ENCODE results near the gene RELL2.
"Not testable (repeated sequence)": the region's sequence is repeated elsewhere in the genome, so short reads cannot be mapped to it uniquely, and the experiment has no call there.

Gene RELL2, protein sequence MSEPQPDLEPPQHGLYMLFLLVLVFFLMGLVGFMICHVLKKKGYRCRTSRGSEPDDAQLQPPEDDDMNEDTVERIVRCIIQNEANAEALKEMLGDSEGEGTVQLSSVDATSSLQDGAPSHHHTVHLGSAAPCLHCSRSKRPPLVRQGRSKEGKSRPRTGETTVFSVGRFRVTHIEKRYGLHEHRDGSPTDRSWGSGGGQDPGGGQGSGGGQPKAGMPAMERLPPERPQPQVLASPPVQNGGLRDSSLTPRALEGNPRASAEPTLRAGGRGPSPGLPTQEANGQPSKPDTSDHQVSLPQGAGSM

DNA sequence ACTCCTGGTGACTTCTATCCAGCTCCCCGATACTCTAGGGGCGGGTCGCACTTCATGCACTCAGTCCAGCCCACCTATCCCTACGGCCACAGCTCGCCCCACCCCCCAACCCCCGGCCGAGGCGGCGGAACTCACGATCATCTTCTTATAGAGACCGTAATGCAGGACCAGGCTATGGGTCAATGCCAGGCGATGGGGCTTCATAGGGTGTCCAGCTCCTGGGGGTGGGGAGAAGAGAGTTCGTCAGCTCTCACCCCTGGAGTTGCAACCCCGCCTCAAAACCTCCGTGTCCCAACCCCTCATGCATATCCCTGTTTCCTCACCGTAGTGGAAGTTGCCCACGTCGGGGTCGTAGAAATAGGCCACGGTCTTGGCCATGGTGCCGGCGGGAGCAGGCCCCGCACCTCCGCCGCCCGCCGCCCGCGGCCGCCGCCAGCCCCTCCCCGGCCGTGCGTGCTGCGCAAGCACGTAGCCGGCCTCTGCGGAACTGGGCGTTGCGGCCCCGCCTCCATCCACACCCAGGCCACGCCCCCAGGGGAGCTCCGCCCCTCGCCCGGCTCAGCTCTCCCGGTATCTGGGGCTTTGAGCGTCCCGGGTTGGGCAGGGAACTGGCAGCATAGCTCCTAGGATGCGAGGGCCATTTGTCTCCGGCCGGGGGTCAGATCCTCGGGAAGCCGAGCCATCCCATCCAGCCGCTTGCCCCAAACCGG, at the start of gene RELL2, which contains the start of gene HDAC3:
RELL2 (plus strand) TSS at position 585 of the 710 bp plus-strand sequence. CDS start 1,229 bp downstream, outside the sequence.
HDAC3 (minus strand) TSS at position 437 of the 710 bp plus-strand sequence; CDS start at position 378, 59 bp downstream.
- FAIRE-seq (peak; percentile 83), DNase-seq (ENCODE audit: insufficient read length, low spot score) (peak; percentile 93)

DNA sequence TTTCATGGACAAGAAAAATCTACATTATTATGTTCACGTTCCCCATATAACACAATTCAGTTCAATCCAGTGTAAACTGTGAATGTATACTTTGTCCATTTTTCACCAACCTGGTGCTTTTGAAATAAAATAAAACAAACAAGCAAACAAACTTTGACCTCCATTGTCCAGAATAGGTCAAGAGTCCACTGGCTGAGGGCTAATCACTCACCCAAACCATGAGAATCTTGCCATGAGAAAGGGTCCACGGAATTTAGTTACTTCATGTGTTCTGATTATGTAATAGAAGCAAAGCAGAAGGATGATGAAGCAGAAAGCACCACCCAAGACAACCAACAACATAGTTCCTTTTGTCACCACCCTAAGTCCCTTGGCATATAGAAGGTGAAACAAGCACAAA, 46.7 kb upstream of the RELL2 start:
- DNase-seq (ENCODE audit: insufficient read length, low spot score) (no peak), FAIRE-seq (no peak)

DNA sequence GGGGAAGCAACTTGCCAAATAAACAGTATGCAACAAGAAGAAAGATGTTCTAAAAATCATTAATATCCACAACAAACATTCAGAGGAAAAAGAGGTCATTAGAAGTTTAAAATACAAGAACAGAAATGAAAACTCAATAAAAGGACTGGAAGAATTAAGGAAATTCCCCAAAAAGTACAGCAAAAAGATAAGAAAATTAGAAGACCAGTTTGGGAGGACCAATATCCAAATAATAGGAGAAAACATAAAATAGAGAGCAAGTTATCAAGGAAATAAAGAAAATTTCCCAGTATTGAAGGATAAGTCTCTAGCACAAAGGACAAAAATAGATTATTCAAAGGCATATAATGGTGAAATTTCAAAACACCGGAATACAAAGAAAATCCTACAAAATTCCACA, 39.9 kb upstream of the RELL2 start:
- DNase-seq (ENCODE audit: insufficient read length, low spot score) (no peak), FAIRE-seq (no peak)

DNA sequence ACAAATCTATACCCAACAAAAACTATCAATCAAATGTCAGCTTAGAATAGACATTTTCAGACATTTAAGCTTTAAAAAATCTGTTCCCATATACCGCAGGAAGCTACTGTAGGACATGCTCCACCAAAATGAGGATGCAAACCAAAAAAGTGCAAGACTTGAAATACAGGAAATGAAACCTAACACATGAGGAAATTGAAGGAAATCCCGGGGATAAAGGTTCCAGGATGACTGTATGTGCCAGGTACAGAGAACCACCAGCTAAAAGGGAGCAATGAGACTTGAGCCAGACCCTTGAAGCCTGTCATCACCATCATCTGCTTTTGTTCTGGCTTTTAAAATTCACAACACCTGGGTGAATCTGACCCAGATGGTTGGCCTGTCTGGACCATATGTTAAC, 39.4 kb upstream of the RELL2 start:
- FAIRE-seq = no peak
- no peak for DNase-seq (ENCODE audit: insufficient read length, low spot score)

DNA sequence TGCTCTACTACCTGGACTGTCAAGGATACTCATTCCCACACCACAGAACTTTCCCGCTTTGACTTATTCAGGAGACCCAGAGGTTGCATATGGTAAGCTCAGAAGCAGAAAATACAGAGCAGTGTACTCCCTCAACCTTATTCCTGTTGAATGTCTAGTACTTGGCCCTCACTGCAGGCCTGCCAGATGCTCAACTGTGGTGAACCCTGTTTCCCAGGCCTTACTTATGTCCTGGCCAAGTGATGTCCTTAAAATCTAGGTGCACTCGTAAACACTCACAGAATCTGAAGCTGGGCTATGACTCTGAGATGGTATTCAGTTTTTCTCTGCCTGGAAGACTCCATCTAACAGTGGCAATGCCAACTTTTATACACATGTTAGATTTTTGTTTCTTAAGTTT, 39.0 kb upstream of the RELL2 start:
- DNase-seq (ENCODE audit: insufficient read length, low spot score) = no peak
- FAIRE-seq = no peak

DNA sequence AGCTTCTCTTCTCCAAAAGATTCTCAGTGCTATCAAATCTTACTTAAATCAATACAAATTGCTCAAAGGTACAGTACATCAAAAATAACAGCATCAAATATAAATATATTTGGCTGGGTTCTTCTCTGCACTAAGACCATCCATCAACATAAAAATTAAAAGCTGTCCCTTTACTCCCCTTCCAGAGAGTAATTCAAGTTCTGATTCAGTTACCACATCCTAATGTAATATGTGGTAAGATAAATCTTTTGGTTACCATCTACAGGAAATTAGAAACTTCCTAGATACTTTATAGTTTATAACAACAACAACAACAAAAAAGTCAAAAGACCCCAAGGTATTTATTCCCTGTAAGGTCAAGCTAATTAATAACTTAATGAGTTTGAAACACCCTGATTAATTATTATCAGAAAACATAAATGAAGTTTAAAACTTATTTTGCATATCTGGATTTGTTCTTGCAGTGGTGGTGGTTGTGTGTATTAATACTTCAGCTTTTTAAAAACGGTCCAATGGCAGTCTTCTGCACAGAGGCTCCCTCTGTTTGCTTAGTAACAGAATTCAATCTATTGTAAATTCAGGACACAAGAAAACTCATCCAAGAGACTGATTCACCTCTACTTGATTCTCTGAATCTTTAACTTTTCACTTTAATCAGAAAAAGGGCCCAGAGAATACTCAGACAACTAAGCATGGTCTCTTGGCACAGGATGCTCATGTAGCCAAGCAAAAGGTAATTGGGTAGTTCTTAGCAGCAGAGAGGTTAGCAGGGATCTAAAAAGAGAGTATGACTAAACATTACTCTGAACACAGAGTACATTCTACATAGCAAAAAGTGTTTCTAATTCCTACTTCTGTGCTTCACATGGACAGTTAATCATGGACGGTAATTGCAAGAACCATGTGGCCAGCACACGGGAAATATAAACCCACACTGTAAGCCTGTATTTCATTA, 38.1 kb upstream of the RELL2 start:
- DNase-seq (ENCODE audit: insufficient read length, low spot score) = no peak
- FAIRE-seq = no peak

DNA sequence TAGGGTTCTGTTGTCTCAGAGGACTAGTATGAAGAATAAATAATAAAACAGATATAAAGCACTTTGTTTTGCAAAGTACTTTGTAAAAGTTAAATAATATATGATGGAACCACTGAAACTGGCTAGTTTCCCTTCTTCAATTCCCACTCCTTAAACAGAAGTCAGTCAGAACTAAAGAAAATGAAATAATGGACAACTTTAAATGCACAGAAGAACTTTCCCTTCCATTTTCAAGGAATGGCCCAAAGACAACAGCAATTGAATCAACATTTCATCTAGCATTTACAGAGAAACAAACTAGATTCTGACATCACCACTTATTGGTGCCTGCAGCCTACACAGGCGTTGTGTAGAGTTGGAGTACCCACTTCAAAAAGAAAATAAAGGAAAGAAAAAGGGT, 34.2 kb upstream of the RELL2 start:
- DNase-seq (ENCODE audit: insufficient read length, low spot score) = no peak
- no peak for FAIRE-seq

DNA sequence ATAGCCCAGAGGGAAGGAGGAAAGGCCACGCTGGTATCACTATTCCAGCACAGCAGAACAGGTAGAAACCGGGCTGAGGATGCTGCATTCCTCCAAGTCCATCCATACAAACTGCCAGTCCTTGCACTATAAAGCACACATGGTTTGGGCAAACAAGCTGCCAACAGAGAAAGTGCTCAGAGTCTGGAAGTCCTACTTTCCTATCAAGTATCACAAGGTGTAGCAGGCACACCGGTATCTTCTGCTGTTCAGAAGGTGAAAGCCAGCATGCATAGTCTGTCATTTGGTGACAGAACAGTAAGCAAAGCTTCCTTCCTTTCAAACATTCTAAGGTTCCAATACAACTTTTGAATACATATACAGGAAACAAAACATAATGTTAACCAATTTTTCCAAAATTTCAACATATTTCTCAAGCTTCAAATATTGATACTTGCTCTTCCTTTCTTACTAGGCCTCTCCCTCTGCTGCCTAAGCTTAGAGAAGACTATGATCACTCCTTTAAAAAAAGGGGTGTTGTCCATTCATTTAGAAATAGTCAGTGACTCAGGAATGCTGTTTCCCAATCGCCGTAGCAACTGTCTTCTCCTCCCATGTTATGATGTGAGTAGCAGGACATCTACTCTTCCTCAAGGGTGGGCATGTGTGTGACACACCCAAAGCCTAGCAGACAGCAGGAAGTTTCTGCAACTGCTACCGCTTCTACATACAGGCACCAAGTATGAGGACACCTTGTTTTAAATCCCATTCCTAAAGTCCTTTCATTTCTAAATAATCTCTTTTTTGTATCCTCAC, 32.7 kb upstream of the RELL2 start:
- peak; percentile 81 for DNase-seq (ENCODE audit: insufficient read length, low spot score)
- peak; percentile 23 for FAIRE-seq

DNA sequence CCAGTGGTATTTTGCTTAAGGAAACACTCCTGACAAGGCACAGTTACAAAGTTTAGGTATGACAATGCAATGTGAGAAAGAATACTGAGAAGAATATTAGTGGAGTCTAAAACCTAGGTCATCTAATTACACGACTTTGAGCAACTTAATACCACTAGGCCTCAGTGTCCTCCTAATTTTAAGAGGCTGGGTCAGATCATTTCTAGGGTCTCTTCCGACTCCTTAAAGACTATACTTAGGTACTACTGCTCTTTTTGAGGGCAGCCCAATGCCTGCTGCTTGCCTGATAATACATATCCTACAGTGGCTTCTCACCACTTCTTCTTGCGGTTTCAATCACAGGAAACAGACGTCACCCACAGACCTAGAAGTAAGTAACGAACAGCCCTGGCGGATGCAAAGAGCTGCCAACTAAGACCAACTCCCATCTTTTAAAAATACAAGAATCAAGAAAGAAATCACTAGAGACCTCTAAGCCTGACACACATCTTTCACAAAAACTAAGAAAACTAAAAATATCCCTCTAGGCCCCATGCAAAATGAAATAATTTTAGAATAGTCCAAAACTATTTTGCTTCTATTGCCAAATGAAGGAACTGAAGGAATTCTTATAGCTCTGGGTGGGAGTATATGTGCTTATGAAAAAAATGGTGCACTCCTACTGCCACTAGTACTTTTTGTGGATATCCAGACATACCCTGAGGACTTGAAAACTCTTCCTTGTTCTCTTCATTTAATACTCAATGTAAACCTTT, 31.1 kb upstream of the RELL2 start:
- FAIRE-seq = no peak
- DNase-seq (ENCODE audit: insufficient read length, low spot score) = no peak

DNA sequence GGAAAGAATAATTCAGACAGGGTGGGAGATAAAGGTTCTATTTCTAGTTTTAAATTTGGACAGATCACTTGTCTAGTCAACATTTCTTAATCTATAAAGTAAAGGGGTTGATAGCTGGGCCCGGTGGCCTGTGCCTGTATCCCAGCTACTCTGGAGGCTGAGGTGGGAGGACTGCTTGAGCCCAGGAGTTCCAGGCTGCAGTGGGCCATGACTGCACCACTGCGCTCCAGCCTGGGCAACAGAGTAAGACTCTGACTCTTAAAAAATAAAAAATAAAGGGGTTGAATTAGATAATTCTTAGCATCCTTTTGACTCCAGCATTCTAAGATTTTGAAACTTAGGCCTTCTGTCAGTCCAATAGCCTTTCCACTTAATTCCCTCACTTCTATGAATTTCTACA, 28.8 kb upstream of the RELL2 start:
- FAIRE-seq = no peak
- no peak for DNase-seq (ENCODE audit: insufficient read length, low spot score)

DNA sequence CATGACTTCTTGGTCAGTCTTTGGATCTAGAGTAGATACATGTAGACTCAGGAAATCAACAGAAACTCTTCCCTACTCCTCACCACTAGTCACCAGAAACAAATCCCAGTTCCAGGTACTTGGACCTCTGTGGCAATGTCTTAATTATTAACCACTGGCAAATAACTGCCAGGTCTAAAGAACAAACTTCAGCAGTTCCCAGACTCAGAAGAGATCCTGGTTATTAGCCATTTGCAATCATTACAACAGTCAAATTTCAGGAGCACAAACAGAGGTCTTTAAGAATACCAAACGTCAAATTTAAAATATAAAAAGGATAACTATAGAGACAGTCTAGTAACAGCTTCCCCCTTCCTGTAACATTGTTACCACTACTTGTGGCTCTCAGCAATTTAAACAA, 28.2 kb upstream of the RELL2 start:
- DNase-seq (ENCODE audit: insufficient read length, low spot score) (no peak), FAIRE-seq (no peak)

DNA sequence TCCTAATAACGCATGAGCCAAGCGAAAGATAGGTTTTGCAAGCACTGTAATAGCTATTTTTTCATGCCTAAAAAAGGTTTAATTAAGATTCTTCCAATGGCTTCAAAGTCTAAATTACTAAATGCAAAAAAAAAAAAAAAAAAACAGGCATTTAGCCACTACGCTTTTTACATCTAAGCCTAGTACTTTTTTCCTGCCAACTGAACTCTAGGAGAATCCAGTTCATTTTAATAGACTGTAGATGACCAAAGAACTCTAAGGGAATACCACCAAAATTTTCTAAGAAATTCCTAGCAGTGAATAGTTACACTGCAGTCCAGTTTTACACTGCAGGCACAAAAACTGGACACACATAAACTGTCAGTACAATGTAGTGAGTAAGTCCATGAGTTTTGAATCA, 27.8 kb upstream of the RELL2 start:
- FAIRE-seq (no peak), DNase-seq (ENCODE audit: insufficient read length, low spot score) (no peak)

DNA sequence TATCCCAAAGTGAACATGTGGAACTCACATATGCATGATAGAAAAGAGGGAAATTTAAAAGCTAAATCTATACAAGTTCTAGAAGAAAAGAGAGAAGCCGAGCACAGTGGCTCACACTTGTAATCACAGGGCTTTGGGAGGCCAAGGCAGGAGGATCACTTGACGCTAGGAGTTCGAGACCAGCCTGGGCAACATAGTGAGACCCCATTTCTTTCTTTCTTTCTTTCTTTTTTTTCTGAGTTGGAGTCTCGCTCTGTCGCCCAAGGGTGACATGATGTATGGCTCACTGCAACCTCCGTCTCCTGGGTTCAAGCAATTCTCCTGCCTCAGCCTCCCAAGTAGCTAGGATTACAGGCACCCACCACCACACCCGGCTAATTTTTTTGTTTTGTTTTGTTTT, 26.9 kb upstream of the RELL2 start:
- not testable (repeated sequence) for FAIRE-seq

DNA sequence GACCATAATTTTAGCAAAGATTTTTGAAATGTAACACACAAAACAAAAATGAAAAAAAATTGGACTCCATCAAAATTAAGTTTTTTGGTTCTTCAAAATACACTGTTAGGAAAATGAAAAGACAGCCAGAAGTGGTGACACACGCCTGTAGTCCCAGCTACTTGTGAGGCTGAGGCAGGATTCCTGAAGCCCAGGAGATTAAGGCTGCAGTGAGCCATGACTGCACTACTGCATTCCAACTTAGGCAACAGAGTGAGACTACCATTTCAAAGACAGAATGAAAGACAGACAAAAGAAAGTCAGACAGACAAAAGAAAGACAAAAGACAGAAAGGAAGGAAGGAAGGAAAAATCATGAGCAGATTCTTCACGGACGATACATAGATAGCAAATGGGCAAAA, 25.5 kb upstream of the RELL2 start:
- no peak for DNase-seq (ENCODE audit: insufficient read length, low spot score)
- no peak for FAIRE-seq

More for the DNA sequence above, 26.9 kb upstream of the RELL2 start:
- DNase-seq (ENCODE audit: insufficient read length, low spot score) = not testable (repeated sequence)

DNA sequence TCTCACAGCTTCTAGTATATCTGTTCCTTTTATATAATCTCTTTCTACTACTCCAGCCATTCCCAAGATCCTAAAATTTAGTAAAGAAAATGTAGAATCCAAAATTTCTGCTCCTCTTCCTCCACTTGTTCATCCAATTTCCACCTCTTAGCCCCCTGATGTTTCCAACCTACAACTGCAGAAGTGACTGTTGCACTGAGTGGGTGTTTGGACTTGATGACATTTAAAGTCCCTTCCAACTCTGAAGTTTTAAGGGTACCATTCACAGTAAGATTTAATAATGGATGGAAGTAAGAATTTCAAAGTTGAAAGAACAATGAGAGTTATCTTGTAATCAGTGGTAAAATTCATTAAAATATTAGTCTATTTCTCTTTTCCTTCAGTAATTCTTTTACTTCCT, 23.5 kb upstream of the RELL2 start:
- DNase-seq (ENCODE audit: insufficient read length, low spot score) = no peak
- no peak for FAIRE-seq

DNA sequence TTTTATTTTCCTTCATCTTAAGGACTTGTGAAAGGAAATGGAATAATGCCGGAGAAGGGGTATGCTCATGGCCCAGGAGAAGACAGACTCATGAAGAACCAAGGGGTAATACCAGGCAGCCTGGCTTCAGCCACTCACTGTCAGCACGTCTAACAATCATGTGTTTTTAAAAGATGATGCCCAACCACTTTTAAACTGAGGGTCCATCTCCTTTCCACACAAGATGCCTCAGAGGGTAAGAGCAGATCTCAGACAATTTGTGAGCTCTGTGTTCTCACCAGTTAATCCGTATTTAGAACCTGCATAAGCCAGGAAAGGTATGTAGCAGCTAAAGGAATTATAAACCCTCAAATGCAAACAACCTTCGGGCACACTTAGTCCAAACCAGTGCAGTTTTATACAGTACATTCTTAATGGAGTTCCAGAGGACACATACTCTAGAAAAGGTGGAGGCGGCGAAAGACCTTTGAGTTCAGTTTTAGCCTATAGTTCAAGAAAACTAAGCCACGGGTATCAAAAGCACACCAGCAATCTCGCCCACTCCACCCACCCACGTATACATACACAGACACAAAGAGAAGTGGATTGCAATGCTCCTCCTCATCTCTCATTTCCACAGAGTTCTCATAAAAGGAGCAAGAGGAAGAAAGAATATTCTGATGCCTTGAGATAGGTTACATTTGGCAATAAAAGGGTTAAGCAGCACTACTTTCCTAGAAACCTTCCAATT, 20.6 kb upstream of the RELL2 start:
- no peak for DNase-seq (ENCODE audit: insufficient read length, low spot score)
- no peak for FAIRE-seq

DNA sequence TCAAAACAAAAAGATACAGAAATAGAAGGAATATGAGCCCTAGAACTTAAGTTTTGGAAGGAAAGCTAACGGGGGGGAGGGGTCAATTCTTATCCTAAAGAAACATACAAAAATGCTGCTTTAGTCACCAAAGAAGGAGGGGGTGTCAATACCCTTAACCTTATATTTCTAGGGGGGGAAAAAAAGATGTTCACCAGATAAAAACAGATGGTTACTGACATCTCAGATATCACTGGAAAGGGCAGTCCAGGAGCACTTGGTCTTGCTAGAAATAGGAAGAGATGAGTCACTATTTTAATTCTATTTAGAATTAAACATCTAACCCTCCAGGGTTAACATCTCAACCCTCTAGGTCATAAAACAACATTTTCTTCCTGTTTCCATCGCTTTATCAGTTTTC, 19.7 kb upstream of the RELL2 start:
- FAIRE-seq = no peak
- DNase-seq (ENCODE audit: insufficient read length, low spot score) = no peak

DNA sequence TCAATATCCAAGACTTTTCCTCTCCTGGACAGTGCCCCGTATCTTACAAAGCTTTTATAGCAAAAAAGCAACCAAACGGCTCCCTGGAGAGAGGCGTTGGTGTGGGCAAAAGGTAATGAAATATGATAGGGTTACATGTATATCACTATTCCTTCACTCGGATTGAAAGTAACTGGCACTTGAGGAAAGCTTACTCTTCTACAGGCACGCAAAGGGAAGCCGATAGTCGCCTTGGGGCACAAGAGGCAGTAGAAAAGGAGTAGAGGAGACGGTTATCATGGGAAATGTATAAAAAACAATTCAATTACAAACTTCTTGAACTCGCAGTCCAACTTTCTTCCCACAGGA, 19.1 kb upstream of the RELL2 start:
- DNase-seq (ENCODE audit: insufficient read length, low spot score) = no peak
- no peak for FAIRE-seq

Measured in HTR-8/SVneo (cell line).